ENCODE results near the gene ZBBX. TPM values are rescaled to one million over a fixed set of nuclear protein-coding genes. Genes with fewer than 3 reads are reported as not detected.

Gene ZBBX
- total and polyA plus RNA-seq, 10 of the 15 experiments (the other 5 are each of a cell fraction or from before 2014, with no cell fraction given): 0.01 to 0.34 (median 0.17) TPM; not detected in 6

GRCh38 chr3:167380004-167380689 lies at the start of gene ZBBX (continued):
- TF ChIP-seq PRDM15 (CRISPR knock-in tag; IDR thresholded peaks at IDR 0.05) (no peak), POLR2A (IDR thresholded peaks at IDR 0.05; ENCODE audit: low read depth, low read length) (no peak), LARP7 (IDR thresholded peaks at IDR 0.05) (peak; percentile 80), IKZF1 (conservative IDR thresholded peaks at IDR 0.05) (0 out of 2 replicates have a peak, but pooled peaks have one; percentile 22), IKZF2 (IDR thresholded peaks at IDR 0.05) (no peak), IRF4 (IDR thresholded peaks at IDR 0.05; ENCODE audit: low read depth, low read length) (0 out of 2 replicates have a peak, but pooled peaks have one; percentile 22), ZBED1 (IDR thresholded peaks at IDR 0.05; ENCODE audit: borderline replicate concordance) (no peak), CREB1 (IDR thresholded peaks at IDR 0.05; ENCODE audit: low read depth) (peak; percentile 46; the same call in 1 of the 2 replicates), RFX5 (IDR thresholded peaks at IDR 0.05; ENCODE audit: low read depth, low read length) (peak; percentile 55; the same call in 1 of the 2 replicates), NBN (IDR thresholded peaks at IDR 0.05) (no peak), NR2F1 (conservative IDR thresholded peaks at IDR 0.05) (no peak), CUX1 (IDR thresholded peaks at IDR 0.05; ENCODE audit: insufficient replicate concordance, low read depth, low read length) (no peak), STAT3 (IDR thresholded peaks at IDR 0.05; ENCODE audit: low read depth, low read length) (no peak), POLR2AphosphoS2 (IDR thresholded peaks at IDR 0.05; ENCODE audit: low read depth, low read length) (no peak), RAD51 (IDR thresholded peaks at IDR 0.05) (no peak), NFIC (IDR thresholded peaks at IDR 0.05; ENCODE audit: low read depth, low read length) (no peak), ZNF24 (IDR thresholded peaks at IDR 0.05) (no peak), MYB (IDR thresholded peaks at IDR 0.05; ENCODE audit: borderline replicate concordance, low read depth, low read length) (no peak), BACH1 (IDR thresholded peaks at IDR 0.05; ENCODE audit: borderline replicate concordance) (no peak), SMAD5 (IDR thresholded peaks at IDR 0.05; ENCODE audit: low read depth) (no peak), EED (IDR thresholded peaks at IDR 0.05; ENCODE audit: low read depth) (no peak), PAX8 (IDR thresholded peaks at IDR 0.05) (no peak), ATF7 (IDR thresholded peaks at IDR 0.05; ENCODE audit: low read depth) (0 out of 2 replicates have a peak, but pooled peaks have one; percentile 18), NR2C2 (IDR thresholded peaks at IDR 0.05; ENCODE audit: borderline replicate concordance, control insufficient read depth, insufficient read length, low read depth) (no peak), TCF7 (IDR thresholded peaks at IDR 0.05; ENCODE audit: borderline replicate concordance) (no peak)
